EH (cell line): Measurements from ENCODE around the gene DENND10.
"Not testable (repeated sequence)": the region's sequence is repeated elsewhere in the genome, so short reads cannot be mapped to it uniquely, and the experiment has no call there.

Experiments used
- DNase-seq: peaks from one replicate; pipeline ENCODE4 v3.0.0-alpha.2; 2015; ENCODE audit warnings: low read depth

DENND10 gene

DNA sequence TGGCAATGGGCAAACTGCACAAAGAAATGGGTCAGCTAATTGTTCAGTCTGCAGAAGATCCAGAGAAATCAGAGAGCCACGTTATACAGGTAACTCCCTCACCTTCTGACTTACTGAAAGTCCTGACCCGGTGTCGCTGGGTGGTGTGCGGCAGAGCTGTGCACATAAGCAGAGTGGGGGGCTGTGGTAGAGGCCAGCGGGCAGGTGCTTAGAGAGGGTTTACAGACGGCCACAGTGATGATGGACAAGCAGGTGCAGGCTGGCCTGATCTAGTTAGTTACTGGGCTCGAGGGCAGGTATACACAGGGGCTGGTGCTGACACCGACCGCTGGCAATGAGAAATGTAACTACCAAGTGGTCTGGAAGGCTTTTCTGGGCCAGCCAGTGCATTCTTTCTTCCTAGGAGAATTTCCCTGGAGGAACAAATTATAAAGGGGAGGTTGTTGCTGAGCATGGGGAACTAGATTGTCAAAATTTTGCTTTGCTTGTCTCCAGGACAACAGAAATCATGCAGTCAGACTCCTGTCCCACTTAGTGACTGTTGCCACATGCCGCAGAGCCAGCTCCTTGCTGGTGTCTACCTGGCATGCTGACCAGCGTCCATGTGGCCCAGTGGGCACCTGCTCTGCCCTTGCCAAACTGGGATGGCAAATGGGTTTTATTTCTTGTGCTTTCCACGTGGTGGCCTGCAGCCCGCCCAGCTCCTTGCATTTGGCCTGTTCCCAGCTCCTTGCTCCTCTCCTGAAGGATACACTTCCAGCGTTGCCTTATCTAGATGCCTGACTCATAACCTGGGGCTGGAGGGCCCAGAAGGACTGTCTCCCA lies 28.8 kb downstream of the DENND10 start:
- no peak for DNase-seq

DNA sequence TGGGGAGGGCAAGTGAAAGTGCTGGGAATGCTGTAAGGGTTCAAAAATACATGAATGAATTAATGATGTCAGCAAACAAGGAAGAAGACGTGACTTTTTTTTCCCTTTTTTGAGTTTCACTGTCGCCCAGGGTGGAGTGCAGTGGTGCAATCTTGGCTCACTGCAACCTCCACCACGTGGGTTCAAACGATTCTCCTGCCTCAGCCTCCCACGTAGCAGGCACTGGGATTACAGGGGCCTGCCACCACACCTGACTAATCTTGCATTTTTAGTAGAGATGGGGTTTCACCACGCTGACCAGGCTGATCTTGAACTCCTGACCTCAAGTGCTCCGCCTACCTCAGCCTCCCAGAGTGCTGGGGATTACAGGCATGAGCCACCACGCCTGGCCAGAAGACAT lies 30.0 kb downstream of the DENND10 start:
- DNase-seq = no peak

DNA sequence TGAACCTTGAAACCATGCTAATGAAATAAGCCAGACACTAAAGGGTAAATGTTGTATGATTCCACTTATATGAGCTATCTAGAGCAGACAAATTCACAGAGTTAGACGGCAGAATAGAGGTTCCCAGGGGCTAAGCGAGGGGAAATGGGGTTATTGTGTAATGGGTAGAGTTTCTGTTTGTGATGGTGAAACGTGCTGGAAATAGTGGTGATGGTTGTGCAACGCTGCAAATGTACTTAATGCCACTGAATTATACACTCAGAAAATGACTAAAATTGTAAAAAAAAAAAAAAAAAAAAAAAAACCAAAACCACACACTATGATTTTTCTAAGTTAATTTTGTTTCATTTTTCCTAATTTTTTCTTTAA lies 31.6 kb downstream of the DENND10 start:
- peak; percentile 26 for DNase-seq

DNA sequence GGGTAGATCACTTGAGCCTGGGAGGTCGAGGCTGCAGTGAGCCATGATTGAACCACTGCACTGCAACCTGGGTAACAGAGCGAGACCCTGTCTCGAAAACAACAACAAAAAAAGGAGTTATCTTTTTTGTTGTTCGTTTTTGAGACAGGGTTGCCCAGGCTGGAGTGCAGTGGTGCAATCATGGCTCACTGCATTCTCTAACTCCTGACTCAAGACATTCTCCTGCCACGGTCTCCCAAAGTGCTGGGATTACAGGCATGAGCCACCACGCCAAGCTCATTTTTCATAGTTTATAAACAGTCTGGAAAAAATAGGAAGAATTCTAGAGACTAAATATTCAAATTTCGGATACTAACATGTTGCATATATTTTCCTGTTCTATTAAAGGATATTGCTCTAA lies 32.2 kb downstream of the DENND10 start:
- no peak for DNase-seq

DNA sequence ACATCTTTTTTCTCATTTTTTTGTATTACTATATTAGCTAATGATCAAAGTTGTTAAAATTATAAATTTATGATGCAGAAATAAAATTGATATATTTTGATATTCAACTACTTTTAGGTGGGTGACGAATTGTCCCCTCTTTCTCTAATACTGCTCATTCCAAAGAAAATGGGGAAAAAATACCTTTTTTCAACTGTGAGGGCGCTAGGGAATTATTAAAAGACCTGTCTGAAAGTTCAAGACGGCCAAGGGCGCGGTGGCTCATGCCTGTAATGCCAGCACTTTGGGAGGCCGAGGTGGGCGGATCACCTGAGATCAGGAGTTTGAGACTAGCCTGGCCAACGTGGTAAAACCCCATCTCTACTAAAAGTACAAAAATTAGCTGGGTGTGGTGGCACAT lies 34.0 kb downstream of the DENND10 start:
- not testable (repeated sequence) for DNase-seq

DNA sequence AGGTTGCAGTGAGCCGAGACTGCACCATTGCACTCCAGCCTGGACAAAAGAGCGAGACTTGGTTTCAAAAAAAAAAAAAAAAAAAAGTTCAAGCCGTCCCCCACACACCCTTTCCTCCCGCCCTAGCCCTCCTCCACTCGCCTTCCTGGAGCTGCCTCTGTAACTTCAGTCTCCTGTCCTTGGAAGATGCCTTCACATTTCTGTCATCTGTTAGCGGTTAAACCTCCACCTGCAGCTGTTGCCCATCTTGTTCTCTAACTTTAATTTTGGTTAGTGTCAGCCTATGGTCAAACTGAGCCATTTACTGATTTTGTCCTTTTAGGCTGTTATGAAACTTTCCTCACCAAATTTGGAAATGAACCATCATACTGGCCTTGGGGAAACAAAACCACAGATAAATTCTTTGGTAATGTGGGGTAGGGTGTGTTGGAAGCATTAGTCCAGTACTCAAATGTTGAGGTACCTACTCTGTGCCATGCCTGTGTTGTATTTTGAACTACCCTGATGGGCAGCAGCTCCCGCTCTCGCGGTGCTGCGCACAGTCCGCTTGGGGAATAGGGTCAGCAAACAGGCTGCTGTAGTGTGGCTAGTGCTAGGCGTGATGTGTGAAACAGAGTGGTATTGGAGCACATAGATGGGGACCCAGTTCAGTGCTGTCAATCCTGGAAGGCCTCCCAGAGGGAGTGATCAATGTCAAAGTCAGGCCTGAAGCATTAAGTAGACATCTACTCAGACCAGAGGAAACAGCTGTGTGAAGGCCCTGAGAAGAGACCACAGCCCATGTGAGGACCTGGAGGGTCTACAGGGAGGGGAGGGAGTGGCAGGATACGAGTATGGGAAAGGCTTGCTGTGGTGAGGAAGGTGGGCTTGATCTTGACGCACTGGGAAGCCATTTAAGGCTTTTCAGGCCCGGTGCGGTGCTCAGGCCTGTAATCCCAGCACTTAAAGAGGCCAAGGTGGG lies 34.7 kb downstream of the DENND10 start:
- DNase-seq = no peak

DNA sequence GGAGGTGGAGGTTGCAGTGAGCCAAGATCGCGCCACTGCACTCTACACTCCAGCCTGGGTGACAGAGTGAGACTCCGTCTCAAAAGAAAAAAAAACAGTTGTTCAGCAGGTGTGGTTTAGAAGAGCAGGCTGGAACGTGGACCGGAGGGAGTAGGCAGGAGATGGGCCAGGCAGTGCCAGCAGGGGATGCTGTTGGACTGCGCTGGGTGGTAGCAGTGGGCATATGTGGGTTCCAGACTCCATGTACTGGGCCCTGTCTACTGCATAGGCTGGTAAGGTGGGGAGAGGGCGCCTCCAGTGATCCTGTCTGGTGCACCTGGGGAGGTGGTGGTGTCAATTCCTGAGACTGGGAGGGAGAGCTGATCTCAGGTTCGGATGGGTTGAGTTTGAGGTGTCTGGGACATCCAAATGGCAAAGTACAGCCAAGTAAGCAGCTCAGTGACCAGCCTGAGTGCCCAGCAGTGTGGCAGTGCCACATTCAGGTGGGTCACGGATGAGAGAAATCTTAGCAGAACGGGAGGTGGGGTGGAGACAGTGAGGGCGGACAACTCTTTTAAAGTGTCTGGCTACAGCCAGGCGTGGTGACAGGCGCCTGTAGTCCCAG lies 35.7 kb downstream of the DENND10 start:
- peak; percentile 46 for DNase-seq

DNA sequence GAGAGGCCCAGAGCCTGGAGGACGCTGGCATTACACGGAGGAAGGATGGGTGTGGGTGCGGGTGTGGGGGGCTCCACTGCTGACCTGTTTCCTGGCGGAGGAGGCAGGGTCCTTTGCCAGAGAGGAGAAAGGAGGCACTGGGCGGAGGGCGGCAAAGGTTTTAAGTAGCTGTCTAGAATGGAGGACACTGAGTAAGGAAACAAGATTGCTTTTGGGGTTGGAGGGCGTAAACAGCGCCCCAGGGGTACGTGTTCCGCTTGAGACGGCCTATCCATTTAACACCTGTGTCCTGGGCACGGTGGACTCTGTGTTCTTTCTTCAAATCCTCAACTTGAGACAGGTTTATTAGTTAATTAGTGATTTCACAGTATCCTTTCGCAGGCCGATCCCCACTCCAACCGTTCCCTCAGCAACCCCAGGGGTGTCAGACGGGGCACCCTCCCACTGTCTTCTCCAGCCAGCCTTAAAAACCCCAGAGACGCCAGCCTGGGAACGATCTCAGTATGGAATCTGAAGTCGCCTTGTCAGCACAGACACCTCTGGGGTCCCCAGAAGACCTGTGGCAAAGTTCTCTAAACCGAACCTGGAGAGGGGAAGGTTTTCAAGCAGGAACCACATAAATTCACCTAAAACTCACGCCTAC lies 36.8 kb downstream of the DENND10 start:
- DNase-seq = no peak

DNA sequence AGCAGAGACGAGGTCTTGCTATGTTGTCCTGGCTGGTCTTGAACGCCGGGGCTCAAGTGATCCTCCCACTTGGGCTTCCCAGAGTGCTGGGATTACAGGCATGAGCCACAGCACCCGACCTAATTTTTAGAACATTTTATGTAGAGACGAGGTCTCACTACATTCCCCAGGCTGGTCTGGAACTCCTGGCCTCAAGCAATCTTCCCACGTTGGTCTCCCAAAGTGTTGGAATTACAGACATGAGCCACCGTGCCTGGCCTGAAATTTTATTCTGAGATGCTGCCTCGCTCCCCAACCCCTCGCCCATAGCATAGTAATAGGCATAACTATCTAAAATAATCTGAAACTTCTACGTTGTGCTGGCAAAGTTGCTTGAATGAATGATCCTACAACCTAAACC lies 39.7 kb downstream of the DENND10 start:
- no peak for DNase-seq

DNA sequence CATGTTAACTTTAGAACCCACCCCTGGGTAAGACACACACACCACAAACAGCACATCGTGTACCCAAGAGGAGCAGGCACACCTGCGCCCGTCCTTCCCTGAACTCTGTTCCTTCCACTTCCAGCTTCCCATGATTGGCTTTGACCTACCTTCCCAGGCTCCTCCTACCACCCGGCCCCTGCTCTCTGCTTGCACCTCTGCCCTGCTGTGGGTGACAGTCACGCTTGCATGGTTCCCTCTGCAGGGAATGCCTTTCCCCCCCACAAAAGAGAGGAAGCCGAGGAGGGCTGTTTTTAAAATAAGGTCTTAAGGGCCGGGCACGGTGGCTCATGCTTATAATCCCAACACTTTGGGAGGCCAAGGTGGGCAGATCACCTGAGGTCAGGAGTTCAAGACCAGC lies 45.2 kb downstream of the DENND10 start:
- DNase-seq = no peak

DNA sequence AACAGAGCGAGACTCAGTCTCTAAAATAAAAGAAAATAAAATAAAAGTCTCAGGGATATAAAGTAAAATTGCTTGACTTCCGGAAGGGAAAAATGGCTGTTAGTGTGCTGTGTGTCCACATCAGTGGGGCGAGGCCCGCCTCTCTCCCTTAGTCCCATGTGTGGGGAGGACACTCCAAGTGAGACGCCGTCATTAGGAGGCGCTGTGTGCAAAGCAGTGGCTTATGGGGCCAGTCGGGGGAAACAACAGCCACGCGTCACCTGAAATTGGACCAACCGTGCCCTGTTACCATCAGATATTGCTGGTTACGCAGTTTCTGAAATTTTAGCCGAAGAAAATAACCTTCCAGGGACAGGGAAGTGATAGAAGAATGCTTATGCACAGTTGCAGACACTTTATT lies 45.8 kb downstream of the DENND10 start:
- DNase-seq = no peak

DNA sequence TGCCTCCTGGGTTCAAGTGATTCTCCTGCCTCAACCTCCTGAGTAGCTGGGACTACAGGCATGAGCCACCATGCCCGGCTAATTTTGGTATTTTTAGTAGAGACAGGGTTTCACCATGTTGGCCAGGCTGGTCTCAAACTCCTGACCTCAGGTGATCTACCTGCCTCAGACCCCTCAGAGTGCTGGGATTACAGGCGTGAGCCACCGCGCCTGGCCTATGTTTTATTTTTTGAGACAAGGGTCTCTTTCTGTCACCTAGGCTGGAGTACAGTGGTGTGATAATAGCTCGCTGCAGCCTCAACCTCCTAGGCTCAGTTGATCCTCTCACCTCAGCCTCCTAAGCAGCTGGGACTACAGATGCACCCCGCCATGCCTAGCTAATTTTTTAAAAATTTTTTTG lies 47.7 kb downstream of the DENND10 start:
- DNase-seq = not testable (repeated sequence)

DNA sequence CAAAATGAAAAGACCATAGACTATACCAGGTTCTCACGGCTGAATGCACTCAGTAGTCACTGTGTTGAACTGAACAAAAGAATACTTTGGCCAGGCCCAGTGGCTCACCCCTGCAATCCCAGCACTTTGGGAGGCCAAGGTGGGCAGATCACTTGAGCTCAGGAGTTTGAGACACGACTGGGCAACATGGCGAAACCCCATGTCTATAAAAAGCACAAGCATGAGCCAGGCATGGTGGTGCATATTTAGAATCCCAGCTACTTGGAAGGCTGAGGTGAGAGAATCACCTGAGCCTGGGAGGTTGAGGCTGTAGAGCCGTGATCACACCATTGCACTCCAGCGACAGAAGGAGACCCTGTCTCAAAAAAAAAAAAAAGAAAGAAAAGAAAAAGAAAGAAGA lies 49.1 kb downstream of the DENND10 start:
- no peak for DNase-seq

DNA sequence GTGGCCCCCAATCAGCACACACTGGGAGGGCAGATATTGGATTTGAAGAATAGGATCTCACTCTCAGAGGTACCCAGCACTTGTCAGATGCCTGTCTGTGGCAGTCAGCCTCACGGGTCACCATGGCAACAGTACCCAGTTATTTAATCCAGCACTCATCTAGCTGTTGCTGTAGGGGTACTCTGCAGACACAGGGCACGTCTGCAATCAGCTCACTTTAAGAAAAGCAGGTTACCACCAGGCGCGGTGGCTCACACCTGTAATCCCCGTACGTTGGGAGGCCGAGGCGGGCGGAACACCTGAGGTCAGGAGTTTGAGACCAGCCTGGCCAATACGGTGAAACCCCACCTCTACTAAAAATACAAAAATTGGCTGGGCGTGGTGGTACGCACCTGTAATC lies 49.7 kb downstream of the DENND10 start:
- DNase-seq = no peak

DNA sequence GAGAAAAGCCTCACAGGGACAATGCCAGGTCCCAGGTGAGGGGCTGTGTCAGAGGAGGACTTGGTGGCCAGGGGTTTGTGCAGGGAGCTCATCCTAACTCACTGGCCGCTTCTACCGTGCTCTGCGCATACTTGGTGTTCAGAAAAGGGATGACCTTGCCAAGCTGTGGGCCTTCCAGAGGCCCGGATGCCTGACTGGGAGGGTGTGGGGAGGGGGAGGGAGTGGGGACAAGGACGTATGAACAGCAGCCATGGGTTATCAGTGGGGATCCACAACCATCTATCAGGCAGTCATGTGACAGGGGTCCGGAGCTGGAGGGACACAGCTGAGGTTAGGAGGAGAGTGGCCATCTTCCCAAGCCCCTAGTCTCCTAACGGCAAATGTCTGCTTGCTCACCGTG lies 55.4 kb downstream of the DENND10 start:
- no peak for DNase-seq

DNA sequence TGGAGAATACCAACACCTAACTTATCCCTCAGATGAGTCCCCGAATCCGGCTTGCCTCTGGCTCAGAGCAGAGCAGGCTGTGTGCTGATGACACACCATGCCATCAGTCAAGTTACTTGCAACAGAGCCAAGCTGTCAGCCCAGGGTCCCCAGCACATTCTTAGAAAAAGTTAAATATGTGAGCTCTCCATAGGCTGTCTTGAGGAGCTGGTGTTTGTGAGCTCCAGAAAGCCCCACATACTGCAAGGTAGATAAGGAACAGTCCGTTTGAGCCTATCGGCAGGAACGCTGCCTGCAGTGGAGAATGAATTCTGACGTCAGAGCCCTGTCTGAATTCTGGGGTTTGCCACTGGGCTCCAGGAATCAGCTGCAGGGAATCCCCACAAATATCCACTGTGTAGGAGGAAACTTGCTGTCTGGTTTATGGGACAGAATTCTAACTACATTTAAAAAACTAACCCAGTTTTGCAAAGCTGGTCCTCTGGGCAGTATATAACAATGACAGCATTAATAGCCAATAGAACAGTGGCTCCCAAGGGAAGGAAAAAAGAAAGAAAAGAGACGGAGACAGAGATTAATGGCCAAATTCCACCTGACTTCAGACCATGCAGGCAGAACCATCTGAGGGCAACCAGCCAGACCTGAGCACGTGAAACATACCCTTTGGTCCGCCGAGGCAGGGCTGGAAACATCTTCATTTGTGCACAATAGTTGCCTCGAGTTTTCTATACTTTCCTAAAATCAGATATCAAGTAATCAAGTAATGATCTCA lies 58.0 kb downstream of the DENND10 start:
- peak; percentile 15 for DNase-seq

DNA sequence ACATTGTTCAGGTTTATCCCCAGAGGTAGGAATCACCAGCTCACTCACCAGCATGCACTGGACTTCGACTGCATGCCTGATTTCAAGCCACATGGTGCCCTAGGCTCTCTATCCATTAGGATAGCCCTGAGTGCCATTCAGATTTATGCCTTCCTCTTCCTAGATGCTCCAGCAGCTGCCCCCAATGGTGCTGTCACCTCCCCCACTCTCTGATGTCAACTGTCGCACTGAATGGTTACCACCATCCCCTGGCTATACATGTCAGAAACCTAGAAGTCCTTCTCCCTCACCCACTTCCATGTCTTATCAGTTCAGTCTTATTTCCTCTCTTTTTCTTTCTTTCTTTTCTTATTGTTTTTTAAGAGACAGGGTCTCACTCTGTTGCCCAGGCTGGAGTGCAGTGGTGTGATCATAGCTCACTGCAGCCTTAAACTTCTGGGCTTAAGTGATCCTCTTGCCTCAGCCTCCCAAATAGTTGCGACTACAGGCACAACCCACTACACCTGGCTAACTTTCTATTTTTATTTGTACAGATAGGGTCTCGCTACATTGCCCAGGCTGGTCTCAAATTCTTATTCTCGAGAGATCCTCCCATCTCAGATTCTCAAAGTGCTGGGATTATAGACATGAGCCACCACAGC lies 58.7 kb downstream of the DENND10 start:
- DNase-seq = no peak

DNA sequence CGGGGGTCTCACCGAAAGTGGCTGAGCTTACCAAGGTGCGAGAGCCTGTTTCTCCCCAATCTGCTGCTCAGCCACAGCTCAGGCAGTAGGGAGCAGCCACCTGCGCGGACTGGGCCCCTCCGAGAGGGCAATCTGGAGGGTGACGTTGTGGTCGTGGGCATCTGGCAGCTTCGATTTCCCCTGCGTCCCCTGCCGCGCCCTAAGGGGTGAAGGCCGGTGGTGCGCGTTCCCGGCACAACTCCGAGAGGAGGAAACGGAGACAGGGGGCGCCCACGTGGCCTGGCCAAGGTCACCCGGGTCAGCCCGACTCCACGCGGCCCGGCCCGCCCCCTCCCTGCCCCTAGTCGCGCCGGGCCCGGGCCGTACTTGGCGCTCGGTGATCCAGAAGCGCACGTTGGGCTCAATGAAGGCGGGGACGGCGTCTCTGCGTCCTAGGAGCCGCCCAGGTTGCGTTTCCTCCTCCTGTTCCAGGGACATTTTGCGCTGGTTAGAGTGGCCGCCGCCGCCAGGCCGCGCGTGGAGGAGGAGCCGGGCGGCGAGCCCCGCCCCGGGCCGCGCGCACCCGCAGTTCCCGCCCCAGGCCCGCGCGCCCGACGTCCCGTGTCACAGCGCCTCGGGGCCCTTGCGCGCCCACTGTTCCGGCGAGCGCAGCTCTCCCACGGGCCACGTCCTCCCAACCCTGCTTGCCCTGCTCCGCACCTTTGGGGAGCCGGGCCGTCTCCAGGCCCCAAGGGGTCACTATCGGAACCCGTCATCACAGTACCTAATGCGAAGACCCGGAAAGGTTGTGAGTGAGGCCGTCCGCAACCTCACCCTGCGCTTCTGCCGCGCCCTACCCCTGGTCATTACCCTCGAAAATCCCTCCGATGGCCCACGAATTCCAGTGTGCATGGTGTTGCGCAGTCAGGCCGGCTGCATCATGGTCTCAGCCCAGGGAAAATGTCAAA lies 61.5 kb downstream of the DENND10 start, which contains the start of gene SFXN4:
TSS of gene SFXN4 (minus strand) at position 544 of the 947 bp plus-strand sequence. CDS start at position 477, 67 bp downstream.
- peak; percentile 72 for DNase-seq

DNA sequence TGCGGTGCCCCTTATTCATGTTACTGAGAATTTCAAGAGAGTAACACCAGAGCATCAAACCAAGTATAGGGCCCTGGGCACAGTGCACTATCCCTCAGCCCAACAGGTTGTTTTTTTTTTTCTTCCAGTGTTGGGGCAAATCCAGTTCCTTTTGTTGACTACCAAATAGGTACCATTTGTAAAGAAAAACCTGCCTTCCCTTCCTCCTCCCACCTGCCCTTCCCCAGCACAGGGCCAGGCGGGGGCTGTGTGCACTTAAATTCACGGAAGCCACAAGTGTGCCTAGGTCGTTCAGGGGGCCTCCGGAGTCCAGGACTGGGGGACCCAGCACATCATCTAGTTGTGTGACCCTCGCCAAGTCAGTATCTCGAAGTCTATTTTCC lies 62.2 kb downstream of the DENND10 start:
- no peak for DNase-seq

DNA sequence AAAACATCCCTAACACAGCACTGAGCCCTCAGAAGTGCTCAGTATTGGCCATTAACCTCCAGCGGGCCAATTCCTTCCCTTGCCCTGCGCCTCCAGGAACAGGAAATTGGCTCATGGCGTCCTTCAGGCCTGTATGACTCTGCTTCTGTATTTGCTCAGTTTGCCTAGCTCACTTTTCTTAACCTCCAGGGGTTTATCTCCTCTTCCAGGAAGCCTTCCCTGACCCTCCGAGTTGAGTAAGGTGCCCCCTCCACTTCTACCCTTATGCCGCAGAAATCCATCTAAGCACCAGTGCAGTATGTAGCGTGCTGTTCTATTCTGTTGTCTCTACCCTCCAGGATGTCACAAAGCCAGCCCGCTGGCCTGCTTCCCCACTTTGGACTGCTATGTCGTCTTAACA lies 62.7 kb downstream of the DENND10 start:
- DNase-seq = no peak
